HG03039 (cell line): Measurements from ENCODE around the gene IL17C.

Source experiments
- ATAC-seq: cut with Tn5 transposase; IDR thresholded peaks from one replicate; pipeline ENCODE4 v1.9.1; 2021; ENCODE audit warnings: mild to moderate bottlenecking, moderate library complexity; ENCODE audit not compliant: unreplicated experiment

The IL17C gene

GRCh38 chr16:88638323-88639230, at the start of gene IL17C:
Gene IL17C, plus strand, starts transcription at chr16:88638572. Its CDS starts 70 bp downstream, at chr16:88638642.
- no peak for ATAC-seq

GRCh38 chr16:88588754-88589153, 49.6 kb upstream of the IL17C start:
- no peak for ATAC-seq

DNA sequence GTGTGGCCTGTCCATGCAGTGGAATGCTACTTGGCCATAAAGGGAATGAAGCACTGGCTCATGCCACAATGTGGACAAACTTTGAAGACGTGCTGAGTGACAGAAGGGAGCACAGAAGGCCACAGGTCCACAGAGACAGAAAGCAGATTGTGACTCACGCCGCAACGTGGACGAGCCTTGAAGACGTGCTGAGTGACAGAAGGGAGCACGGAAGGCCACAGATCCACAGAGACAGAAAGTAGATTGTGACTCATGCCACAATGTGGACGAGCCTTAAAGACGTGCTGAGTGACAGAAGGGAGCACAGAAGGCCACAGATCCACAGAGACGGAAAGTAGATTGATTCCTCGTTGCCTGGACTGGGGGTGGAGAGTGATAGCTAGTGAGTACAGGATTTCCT, 48.9 kb upstream of the IL17C start:
- ATAC-seq, result no peak

DNA sequence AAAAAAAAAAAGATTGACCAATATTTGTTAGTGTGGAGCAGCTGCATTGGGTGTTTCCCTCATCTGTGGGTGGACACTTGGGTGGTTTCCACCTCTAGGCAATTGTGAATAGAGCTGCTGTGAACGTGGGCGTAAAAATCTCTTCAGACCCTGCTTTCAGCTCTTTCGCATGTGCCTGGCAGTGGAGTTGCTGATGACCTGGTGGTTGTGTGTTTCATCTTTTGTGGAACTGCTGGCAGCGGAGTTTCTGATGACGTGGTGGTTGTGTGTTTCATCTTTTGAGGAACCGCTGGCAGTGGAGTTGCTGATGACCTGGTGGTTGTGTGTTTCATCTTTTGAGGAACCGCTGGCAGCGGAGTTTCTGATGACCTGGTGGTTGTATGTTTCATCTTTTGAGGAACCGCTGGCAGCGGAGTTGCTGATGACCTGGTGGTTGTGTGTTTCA, 46.8 kb upstream of the IL17C start:
- ATAC-seq, result no peak

- no peak for ATAC-seq
Observed at GRCh38 chr16:88593061-88593460, 45.3 kb upstream of the IL17C start.

DNA sequence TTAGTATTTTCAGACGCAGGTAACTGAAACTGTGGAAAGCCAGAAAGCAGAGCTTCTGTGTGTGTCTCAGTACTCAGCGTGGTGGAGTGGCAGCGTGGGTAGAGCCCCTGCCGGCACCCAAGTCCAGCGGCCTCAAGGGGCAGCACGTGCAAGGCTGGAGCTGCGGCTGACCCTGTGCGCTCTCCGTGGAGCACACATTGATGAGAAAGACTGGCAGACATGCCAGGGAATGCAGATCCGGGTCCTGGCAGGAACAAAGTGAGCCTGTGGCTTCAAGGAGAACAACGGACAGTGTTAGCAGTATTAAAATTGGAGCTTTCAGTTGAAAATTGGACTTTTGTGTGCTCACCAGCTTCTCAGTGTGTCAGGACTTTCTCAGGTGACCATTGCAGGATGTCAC, 44.9 kb upstream of the IL17C start:
- ATAC-seq, result no peak

GRCh38 chr16:88593910-88594309, 44.5 kb upstream of the IL17C start:
- no peak for ATAC-seq

DNA sequence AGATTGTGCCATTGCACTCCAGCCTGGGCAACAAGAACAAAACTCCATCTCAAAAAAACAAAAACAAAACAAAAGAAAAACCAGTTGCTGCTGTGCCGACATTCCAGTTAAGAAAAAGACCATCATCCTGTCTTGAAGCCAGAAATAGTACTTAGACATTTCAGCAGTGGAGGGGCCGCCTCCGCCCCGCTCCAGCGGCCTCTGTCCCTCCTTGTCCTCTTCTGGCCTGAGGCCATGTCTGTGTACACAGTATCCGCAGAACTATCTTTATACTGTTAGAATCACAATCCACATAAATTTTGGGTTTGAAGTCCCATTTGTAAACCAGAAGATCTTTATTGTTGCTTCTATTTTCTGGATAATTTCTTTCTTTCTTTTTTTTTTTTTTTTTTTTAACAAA, 43.3 kb upstream of the IL17C start:
- no peak for ATAC-seq

DNA sequence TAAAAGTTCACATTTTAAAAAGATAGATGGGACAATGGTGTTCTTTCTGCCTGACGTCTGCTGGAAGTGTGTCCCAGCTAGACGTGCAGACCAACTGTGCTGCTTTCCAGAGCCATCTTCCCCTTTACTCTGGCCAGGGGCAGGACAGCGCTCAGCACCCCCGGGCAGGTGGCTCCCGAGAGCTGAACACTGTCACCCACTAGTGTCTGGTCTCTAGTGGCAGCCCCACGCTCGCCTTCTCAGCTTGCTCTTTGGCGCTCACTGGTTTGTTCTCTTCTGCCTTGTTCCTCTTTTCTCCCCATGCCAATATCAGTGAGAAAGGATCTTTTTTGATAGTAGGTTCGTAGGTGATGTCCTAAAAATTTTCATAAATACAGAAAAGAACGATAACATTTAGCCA, 42.5 kb upstream of the IL17C start:
- no peak for ATAC-seq

- no peak for ATAC-seq
Observed at GRCh38 chr16:88596483-88596882, 41.9 kb upstream of the IL17C start.

DNA sequence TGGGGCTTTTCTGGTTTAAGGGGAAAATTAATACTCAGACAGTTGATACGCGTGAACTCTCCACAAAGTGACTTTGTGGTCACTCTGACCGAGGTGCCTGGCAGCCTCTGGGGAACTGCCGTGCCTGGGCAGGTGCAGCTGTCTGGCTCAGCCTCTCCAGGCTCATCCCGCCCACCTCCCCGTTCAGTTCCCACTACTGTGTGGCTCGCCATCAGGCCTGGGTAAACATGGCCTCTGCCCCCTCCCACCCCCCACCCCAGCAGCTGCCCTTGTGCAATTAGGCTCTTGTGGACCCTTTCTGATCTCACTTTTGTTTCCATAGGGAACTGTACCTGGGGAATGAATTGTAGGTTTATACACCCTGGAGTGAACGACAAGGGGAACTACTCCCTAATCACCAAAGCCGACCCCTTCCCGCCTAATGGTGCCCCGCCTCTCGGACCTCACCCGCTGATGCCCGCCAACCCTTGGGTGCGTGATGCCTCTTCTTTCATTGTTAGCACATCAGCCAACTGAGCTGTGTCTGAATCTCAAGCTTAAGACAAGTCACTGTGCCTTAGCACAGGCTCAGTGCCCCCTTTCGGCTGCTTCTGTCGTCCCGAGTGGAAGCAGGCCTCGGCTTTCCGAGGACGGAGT, 40.4 kb upstream of the IL17C start:
- no peak for ATAC-seq

DNA sequence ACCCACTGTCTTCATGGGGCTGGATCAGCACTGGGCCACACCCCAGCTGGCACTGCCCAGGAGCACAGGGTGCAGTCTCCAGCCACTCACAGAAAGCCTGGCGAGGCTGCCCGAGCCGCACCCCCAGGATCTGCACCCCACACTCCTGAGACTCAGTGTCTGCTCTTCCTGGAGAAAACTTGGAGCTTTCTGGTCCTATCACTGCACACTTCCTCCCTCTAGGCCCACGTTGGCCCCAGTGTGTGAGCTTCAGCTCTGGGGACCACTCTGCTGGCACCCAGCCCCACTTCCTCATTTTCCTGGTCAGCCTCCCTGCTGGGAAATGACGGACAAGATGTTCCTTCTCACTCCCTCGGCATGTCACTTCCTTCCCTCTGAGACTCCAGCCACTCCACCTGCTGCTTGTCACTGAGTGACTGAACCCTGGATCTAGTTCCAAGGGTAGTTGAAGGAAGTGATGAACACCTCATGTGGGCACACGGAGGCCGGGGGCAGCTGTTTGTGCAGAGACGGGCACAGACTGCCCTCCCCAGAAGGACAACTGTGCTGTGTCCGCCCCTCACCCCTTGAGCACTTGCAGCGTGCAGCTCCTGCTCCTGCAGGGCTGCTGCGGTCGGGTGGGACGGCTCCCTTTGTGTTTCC, 39.2 kb upstream of the IL17C start:
- ATAC-seq, result no peak

DNA sequence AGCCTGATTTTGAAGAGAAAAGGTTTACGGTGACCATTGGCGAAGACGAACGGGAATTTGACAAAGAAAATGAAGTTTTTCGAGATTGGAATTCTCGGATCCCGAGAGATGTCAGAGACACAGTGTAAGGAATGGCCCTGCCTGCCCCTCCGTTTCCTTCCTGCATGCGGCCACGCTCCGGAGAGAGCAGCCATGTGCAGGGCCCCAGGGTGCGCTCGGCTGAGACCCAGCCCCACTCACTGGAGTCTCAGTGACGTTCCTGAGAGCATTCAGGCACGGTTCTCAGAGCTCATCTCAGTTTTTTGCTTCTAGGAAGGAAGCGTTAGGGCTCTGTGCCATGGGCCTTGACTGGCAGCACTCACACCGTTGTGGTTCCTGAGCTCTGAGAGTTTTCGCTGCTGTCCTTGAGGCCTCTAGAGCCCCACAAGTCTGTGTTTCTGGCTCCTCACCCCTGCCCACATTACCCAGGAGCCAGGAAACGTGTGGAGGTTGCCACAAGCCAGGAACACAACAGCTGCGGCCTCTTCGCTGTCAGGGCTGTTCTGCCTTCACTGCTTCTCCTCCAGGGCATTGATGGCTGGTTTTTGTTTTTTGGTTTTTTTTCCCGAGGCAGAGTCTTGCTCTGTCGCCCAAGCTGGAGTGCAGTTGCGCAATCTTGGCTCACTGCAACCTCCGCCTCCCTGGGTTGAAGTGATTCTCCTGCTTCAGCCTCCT, 38.4 kb upstream of the IL17C start:
- no peak for ATAC-seq

- ATAC-seq, result no peak
Observed at GRCh38 chr16:88600539-88600896, 37.9 kb upstream of the IL17C start.

- no peak for ATAC-seq
Observed at GRCh38 chr16:88601313-88602036, 36.9 kb upstream of the IL17C start.

DNA sequence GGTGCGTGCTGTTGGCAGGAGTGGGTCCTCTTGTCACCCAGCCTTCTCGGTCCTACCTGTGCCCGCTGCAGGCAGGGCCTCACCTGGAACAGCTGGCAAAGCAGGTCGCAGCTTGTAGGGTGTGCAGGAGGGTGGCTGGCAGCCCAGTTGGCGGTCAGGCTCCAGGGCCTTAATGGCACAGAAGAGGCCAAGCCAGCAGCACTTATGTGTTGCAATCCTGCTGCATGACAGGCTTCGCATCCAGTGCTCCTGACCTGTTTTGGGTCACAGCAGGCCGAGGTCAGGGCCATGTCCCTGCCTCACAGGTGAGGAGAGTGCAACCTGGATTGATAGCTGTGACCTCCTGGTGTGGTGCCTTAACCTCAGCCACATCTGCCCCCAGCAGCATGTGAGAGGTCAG, 36.3 kb upstream of the IL17C start:
- no peak for ATAC-seq

DNA sequence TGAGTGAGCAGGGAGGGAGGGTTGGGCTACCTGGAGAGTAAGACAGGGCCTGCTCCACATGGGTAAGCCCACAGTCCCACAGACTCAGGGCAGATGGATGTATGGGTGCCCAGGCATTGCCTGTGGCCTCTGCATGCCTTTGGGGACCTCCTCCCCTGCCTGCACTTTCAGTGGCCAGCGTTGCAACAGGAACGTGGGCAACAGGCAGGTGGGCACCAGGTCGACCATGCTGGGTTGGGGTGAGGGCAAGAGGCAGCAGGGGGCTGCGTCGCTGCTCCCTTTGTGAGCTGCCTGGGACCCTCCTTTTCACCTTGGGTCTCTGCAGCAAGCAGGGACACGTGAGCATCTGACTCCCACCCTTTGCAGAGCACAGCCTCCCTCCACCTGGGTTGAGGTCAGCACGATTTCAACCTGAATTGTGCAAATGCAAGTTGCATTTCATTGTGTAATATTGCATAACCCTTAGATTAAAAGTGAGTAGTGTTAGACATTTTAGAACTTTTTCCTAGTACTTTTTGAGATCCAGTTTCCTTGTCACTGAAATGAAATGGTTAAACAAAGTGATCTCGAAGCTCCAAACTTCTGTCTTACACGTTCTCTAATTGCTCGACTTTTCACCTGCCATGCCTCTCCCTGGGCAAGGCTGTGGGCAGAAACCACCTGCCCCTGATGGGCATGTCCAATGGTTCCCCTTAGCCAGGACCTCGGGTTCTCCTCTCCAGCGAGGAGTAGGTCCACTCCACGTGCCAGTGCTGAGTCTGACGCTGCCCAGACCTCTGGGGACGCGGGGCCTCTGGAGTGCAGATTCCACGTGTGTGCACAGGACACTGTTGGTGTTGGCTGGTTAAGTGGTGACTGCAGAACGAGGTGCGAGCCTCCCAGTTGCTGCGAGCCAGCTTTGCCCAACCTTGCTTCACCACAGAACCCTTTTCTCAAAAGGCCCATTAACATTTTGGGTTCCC, 32.9 kb upstream of the IL17C start:
- ATAC-seq, result no peak

DNA sequence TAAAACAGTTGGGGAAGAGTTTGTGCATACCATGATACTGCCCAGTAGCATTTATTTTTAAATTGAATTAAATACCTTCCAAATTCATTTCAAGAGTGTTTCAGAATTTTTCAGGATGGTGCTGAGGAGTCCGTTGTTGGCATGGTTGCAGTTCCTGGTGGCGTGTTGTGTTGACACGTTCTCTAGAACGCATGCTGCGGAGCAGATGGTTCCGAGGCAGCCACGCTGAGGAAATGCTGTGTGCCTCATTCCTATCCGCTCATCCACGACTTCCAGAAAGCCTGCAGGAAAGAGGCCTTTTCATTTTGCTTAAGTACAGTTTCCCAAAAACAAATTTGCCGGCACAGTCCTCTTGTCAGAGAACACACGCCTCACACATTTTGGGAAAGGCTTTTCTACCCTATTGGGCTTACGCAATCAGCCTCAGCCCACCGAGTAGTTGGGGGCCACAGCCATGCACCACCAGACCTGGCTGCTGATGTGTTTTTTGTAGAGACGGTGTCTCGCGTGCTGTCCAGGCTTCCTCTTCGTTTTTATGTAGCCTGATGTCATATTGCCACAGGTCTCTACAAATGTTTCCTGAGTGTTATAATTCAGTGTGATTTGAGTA, 32.1 kb upstream of the IL17C start:
- ATAC-seq, result no peak

- no peak for ATAC-seq
Observed at GRCh38 chr16:88608076-88608475, 30.3 kb upstream of the IL17C start.
